AG04449 (cell line): ENCODE measurements around the gene FABP2.

Experiments used
- CTCF ChIA-PET: fragments of 350-600 bp; formaldehyde crosslinking; extraction: SDS; loops from one replicate; lab custom pipeline; 2021; ENCODE audit warnings: antibody characterized with exemption; lab: Yijun Ruan, JAX
- POLR2A ChIA-PET: fragments of 400-600, 350-600 bp; formaldehyde crosslinking; extraction: SDS; loops from one replicate; lab custom pipeline; 2020; ENCODE audit warnings: antibody characterized with exemption, inconsistent platforms; lab: Yijun Ruan, JAX
- DNase-seq: peaks from one replicate; pipeline ENCODE4 v3.0.0-alpha.2; 2010; ENCODE audit warnings: low read depth, low spot score
- H3K4me3 ChIP-seq: 2 replicates; pipeline ENCODE4 v1.5.1; 2011; ENCODE audit warnings: low read depth, mild to moderate bottlenecking, control low read depth, low read length
- TF ChIP-seq, protein P1 (sequence below): IDR thresholded peaks from one replicate; pipeline ENCODE4 v1.5.1; 2011; ENCODE audit warnings: mild to moderate bottlenecking, moderate library complexity, low read length, control low read depth, inconsistent platforms; ENCODE audit not compliant: insufficient read depth; ENCODE audit errors: missing control alignments

FABP2 gene

DNA sequence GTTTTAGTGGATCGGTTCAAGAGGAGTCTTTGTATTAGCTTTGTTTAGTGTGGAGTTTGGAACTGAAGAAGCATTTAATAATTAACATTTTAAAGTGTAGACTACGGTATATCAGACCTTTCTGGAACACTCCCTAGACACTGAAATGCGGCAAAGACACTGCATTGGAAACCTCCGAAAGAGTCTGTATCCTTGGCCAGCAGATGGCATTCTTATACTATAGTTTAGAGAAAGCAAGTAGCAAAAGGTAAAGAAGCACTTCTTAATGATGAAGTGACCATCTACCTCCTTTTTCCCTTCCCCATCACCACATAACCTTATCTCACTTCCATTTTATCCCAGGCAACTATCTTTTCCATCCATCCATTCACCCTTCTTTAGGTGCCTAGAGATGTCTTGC, 7.6 kb downstream of the FABP2 start:
- no peak overlapping the region for H3K4me3 ChIP-seq
- TF ChIP-seq, protein P1, sequence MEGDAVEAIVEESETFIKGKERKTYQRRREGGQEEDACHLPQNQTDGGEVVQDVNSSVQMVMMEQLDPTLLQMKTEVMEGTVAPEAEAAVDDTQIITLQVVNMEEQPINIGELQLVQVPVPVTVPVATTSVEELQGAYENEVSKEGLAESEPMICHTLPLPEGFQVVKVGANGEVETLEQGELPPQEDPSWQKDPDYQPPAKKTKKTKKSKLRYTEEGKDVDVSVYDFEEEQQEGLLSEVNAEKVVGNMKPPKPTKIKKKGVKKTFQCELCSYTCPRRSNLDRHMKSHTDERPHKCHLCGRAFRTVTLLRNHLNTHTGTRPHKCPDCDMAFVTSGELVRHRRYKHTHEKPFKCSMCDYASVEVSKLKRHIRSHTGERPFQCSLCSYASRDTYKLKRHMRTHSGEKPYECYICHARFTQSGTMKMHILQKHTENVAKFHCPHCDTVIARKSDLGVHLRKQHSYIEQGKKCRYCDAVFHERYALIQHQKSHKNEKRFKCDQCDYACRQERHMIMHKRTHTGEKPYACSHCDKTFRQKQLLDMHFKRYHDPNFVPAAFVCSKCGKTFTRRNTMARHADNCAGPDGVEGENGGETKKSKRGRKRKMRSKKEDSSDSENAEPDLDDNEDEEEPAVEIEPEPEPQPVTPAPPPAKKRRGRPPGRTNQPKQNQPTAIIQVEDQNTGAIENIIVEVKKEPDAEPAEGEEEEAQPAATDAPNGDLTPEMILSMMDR: peak; percentile 53
- ChIA-PET CTCF (interaction anchor here (0.6 to 9.8 kb wide), 27 partner anchors 8 to 755 kb away, joined by 3 to 135 read pairs (median 4); partner anchors contain the start of genes FABP2 and PDE5A), POLR2A (no interaction called here)
- no peak for DNase-seq

DNA sequence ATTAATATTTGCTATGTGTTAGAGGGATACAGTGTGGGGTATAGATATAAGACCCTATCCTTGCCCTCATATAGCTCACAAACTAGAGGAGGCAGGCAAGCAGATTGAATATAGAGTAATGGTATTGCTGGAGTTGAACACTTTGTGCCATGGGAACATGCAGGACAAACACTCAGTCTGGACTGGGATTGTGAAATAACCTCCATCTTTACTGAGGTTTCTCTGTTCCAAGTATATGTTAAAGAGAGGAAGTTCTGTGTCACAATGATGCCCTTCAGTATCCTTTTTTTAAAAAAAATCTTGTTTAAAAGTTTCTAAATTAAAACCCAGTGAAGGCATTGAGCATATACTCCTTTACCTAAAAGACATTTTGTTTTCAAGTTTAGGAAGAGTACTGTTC, 8.7 kb downstream of the FABP2 start:
- ChIA-PET CTCF (interaction anchor here (0.6 to 9.8 kb wide), 16 partner anchors 9 to 750 kb away, joined by 3 to 135 read pairs (median 6); partner anchors contain the start of gene FABP2), POLR2A (no interaction called here)
- DNase-seq: no peak
- TF ChIP-seq, protein P1: no peak
- H3K4me3 ChIP-seq: no peak overlapping the region

DNA sequence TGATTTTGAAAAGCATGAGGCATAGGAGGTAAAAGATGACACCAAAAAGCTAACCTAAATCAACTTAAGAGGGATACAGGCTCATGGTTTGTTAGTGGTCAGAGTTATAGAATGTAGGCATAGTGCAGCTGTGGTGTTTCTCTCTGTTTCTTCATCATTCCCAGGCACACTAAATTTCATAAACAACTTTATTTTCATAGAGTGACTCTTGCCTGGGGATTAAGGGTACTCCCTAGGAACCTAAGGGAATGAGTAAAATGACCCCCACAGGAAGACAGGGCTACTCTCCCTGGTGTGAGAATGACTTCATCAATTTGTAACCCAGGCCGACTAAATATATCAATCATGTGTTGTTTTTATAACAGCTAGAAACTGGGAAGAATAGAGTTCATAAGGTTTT, 11.1 kb downstream of the FABP2 start:
- no peak overlapping the region for H3K4me3 ChIP-seq
- CTCF ChIA-PET: interaction anchor here (0.8 to 9.8 kb wide), 7 partner anchors 8 to 744 kb away, joined by 3 to 135 read pairs (median 5); a partner anchor contains a TSS
- TF ChIP-seq, protein P1: no peak
- POLR2A ChIA-PET: no interaction called here
- DNase-seq: no peak

DNA sequence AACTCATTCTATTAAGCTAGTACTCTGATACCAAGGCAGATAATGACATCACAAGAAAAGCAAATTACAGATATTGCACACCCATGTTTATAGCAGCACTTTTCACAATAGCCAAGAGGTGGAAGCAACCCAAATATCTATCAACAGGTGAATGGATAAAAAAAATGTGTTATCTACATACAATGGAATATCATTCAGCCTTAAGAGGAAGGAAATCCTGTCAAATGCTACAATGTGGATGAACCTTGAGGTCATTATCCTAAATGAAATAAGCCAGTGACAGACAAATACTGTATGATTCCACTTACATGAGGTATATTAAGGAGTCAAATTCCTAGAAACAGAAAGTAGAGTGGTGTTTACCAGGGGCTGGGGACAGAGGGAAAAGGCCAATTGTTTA, 14.3 kb downstream of the FABP2 start:
- TF ChIP-seq, protein P1: no peak
- no peak for DNase-seq
- no peak overlapping the region for H3K4me3 ChIP-seq
- POLR2A ChIA-PET: no interaction called here
- CTCF ChIA-PET: interaction anchor here (1.1 to 1.5 kb wide), 3 partner anchors 183 to 326 kb away, joined by 3 to 5 read pairs (median 5); no protein-coding TSS in a partner anchor

DNA sequence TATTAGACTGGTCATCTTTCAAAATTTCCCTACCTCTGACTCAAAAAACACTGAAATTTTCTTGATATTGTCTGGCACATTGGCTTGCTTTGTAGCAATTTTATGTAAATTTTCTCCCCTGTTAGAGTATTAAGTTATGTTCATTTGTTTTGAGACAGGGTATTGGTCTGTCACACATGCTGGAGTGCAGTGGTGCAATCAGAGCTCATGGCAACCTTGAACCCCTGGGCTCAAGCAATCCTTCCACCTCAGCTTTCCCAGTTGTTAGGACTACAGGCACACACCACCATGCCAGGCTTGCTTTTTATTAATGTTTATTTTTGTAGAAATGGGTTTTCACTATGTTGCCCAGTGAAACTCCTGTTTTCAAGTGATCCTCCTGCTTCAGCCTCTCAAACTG, 17.5 kb downstream of the FABP2 start:
- CTCF ChIA-PET: no interaction called here
- TF ChIP-seq, protein P1: no peak
- DNase-seq: no peak
- H3K4me3 ChIP-seq: no peak overlapping the region
- POLR2A ChIA-PET: no interaction called here

DNA sequence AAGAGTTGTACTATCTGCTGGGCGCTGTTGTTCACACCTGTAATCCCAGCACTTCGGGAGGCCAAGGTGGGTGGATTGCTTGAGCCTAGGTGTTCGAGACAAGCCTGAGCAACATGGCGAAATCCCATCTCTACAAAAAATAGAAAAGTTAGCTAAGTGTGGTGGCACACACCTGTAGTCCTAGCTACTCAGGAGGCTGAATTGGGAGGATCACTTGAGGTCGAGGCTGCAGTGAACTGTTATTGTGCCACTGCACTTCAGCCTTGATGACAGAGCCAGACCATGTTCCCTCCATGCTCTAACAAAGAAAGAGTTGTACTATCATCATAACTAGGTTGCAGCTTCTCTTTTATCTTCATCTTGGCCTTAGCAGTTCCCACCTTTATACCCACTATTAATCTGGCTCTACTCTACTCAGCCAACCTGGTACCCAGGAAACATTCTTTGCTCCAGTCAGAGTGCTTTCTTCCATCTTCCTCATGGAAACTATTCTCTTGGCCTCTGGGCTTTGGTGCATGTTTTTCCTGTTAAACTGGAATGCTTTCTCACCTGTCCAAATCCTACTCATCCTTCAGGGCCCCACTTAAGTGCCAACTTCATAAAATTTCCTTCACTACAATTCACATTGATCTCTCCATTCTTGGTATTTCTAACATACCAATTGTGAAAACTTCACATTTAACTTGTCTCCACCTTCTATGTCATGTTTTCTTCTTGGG, 18.2 kb downstream of the FABP2 start:
- POLR2A ChIA-PET: no interaction called here
- no peak for DNase-seq
- CTCF ChIA-PET: interaction anchor here (1.2 kb wide), 1 partner anchor 10 kb away, joined by 3 read pairs; no protein-coding TSS in a partner anchor

More for the DNA sequence above, 18.2 kb downstream of the FABP2 start:
- TF ChIP-seq, protein P1: no peak
- no peak overlapping the region for H3K4me3 ChIP-seq
